Measurements from ENCODE around the gene TRIM14.
"Not testable (repeated sequence)": the region's sequence is repeated elsewhere in the genome, so short reads cannot be mapped to it uniquely, and the experiment has no call there.

Gene TRIM14

DNA sequence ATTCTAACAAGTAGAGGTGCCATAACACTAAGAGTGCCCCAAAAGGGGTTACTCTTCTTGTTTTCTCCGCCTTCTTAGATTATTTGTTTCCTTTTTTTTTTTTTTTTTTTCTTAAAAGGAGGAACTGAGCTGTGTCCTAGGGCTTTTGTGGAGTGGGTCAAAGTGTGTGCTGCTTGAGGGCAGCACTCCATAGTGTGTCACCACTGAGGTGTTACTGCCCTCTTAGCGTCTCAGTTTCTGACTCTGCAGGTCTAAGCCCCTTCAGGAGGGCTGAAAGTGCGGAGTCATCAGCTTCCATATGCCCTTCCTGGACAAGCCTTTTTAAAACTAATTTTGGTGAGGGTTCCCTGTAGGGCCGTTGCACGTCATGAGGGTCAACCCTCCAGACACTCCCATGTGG lies 75.1 kb downstream of the TRIM14 start:
- peak; percentile 22 to 23 for DNase-seq

- no peak for DNase-seq
These were observed 78.8 kb downstream of the TRIM14 start for GRCh38 chr9:98040212-98040611.

DNA sequence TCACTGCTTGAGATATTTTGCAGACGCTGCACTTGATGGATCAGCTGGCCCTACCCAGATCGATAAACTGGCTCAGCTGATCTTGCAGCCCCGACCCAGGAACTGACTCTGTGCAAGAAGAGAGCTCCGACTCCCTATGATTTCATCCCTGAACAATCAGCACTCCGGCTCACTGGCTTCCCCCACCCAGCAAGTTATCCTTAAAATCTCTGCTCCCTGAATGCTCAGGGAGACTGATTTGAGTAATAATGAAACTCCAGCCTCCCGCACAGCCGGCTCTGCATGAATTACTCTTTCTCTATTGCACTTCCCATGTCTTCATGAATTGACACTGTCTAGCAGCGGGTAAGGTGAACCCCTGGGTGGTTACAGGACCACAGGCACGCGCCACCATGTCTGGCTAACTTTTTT lies 79.4 kb downstream of the TRIM14 start:
- DNase-seq: no peak

GRCh38 chr9:98038958-98039357 lies 80.1 kb downstream of the TRIM14 start:
- DNase-seq: no peak

DNA sequence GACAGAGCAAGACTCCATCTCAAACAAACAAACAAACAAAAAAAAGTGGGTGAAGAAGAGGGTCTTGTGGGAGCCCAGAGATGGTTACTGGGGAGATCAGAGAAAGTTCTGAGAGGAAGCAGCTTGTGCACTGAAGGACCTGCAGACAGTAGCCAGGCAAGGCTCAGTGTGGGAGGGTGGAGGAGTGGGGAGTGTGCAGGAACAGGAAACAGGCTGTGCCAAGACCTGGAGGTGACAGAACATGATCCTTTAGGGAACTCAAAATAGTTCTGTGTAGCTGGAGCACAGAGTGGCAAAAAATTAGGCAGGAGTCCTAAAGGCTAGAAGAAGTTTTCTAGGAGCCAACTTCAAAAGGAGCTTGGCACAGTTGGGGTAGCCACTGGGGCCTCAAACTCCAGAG lies 81.7 kb downstream of the TRIM14 start:
- peak; percentile 63 to 77 for DNase-seq

DNA sequence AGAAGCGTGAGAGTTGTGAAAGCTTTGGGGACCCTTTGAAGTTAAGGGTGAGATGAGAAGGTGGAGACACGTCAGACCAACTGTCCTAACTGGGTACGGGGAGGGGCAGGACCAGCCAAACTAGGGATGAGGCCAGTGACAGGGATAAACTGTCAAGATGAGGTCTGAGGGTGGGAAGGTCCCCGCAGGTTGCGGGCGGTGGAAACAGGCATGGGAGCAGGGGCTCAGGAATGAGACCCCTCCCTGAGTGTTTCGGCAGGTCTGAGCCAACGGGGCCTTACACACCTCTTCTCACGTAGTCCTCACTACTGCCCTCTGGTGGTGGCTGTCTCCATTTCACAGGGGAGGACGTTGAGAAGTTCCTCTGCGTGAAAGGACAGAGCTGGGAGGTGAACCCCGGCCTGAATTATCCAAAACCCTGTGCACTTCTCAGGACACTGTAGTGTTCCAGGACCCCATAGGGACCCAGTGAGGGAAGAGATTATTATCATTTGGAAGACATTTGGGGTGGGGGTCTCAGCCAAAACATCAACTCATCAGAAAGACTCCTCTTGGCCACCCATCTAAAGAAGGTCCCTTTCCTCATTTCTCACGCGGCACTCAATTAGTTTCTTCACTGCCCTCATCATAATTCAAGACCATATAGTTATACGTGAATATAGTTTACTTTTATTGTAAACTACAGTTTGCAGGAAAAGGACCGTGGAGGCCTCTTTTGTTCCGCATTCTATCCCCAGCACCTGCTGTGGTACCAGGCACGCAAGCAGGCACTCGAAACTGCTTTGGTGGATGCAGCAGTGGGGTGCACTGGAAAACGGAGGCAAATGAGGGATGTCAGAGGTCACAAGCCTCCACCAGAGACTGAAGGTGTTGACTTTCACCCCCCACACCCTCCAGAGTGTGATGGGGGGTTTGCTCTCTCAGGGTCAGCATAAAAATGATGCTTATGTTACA lies 84.2 kb downstream of the TRIM14 start:
- DNase-seq: peak; percentile 50 to 95

DNA sequence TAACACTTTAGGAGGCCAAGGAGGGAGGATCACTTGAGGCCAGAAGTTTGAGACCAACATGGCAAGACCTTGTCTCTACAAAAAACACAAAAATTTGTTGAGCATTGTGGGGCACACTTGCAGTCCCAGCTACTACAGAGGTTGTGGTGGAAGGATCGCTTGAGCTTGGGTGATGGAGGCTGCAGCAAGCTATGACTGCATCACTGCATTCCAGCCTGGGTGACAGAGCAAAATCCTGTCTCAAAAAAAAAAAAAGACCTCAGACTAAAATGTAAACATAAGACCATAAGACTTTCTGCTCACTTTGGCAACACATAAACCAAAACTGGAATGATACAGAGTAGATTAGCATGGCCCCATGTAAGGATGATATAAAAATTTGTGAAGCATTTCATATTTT lies 87.1 kb downstream of the TRIM14 start:
- no peak for DNase-seq

- no peak for DNase-seq
These were observed 87.9 kb downstream of the TRIM14 start for GRCh38 chr9:98031169-98031568.

- DNase-seq: no peak
These were observed 94.3 kb downstream of the TRIM14 start for GRCh38 chr9:98024702-98025101.

DNA sequence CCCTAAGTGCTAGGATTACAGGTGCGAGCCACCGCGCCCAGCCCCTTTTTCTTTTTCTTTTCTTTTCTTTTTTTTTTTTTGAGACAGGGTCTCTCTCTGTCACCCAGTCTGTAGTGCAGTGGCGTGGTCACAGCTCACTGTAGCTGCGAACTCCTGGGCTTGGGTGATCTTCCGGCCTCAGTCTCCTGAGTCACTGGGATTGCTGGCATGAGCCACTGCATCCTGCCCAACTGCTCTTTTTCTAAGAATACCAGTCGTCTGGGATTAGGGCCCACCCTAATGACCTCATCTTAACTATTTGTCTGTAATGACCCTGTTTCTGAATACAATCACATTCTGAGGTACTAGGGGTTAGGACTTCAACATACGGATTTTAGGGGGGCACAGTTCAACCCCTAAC lies 96.6 kb downstream of the TRIM14 start:
- no peak for DNase-seq

DNA sequence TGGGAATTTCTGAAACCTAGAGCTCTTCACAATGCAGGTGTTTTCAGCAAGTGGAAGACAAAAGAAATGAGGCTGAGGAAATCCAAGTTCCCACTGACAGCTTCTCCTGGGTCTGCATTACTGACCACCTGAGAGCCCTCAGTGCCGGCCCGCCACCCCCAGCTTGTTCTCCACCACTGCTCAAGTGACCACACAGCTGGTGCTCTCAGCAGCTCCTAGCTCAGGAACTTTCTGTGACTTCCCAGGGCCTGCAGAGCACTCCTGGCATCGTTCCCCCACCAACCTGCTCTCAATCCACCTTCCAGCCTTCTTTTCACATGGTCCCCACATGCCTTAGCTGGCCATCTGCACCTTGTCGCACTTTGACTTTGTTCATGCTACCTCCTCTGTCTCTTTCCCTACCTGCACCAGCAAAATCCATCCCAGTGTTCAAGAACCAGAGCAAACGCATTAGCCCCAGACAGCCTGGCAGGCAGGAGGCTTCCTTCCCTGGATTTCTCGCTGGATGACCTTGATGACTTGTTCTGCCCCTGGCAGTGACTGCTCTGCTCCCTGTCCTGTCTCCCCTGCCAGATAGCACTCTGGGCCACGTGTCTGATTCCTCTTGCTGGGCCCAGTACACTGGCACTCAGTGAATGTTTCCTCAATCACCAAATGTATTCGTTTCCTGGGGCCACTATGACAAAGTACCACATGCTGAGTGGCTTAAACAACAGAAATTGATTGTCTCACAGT lies 97.5 kb downstream of the TRIM14 start:
- DNase-seq: no peak

DNA sequence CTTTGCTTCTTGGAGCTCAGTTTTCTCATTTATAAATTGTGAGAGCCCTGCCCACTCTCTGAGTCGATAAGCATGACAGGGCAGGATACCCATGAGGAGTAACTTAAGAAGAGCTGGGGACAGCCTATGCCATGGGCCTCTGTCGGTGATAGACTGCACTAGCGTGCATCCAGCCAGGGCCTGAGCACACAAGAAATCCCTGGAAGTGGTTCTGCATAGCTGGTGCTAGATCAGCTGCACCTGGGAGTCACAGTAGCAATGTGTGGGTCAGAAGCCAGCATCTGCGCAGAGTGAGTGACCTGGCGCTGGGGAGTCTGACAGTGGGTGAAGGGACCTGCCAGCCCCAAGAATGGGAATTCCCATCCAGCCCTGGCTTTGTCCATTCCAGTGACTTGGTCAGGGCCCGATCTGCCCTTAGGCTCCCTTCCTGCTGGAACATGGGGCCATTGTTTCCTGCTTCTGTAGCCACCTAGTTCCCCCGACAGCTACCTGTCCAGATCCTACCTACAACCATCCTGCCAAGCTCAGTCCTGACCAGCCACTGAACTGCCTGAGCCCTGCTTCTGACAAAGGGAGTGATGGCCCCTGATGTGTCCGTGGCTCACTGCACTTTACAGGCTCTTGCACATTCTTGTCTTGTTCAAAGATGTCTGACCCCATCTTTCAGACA lies 98.4 kb downstream of the TRIM14 start:
- DNase-seq: no peak

DNA sequence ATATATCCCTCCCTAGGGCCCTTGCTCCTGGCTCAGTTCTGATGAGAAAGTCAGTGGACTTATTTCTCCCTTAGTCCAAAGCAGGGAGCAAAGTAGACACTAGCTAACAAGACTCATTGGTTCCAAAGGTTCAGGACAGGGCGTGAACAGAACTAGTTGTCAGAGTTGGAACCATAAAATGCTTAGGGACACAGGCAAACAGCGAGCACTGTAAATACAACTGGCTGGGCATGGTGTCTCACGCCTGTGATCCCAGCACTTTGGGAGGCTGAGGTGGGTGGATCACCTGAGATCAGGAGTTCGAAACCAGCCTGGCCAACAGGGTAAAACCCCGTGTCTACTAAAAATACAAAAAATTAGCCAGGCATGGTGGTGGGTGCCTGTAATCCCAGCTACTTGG lies 99.2 kb downstream of the TRIM14 start:
- DNase-seq: not testable (repeated sequence)
